NK-92 (cell line): ENCODE measurements around the gene FABP3.
"Not testable (repeated sequence)": the region's sequence is repeated elsewhere in the genome, so short reads cannot be mapped to it uniquely, and the experiment has no call there.

Source experiments
- DNase-seq: peaks from one replicate; lab custom pipeline; 2025; ENCODE audit not compliant: unreplicated experiment; lab: John Stamatoyannopoulos, UW

FABP3 gene

DNA sequence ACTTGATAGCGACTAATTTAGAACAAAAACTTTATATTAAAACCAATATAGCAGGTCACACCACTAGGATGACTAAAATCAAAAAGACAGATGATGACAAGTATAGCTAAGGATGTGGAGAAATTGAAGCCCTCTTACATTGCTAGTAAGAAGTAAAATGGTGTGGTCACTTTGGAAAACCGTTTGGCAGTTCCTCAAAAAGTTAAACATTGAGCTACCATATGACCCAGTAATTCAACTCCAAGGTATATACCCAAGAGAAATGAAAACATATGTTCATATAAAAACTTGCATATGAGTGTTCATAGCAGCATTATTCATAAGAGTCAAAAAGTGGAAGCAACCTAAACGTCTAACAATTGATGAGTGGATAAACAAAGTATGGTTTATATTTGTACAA, 27.1 kb upstream of the FABP3 start:
- DNase-seq, result no peak

GRCh38 chr1:31398246-31398645, 25.4 kb upstream of the FABP3 start:
- no peak for DNase-seq

DNA sequence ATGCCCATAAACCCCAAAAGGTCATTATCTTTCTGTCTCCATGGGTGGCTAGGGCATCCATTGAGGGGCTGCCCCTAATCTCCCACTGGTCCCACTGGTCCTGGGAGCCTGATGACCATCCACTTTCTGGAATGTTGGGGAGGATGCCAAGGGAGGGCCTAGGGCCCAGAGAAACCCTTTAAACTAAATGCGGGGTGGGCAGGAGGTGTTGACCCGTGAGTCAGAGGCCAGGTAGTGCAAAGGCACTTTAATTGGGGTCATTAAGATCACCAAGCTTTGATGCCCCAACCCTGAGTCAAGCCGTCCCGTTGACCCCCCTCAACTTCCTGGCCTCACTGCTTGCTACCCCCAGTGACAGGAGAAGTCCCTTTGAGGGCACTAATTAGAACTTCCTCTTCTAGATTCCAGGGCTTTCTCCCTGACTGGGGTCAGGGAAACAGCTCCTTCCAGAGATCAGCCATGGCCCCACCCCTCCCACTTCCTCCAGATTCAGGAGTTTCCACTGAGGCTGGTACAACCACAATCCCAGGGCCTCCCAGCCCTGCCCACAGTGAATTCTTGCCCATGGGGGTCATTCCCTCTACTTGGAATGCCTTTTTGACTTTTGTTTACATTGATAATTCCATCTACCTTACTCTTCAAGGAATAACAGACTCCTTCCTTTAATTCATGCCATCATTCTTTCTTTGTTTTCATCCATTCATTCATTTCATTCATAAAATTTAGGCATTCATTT, 24.7 kb upstream of the FABP3 start:
- no peak for DNase-seq

DNA sequence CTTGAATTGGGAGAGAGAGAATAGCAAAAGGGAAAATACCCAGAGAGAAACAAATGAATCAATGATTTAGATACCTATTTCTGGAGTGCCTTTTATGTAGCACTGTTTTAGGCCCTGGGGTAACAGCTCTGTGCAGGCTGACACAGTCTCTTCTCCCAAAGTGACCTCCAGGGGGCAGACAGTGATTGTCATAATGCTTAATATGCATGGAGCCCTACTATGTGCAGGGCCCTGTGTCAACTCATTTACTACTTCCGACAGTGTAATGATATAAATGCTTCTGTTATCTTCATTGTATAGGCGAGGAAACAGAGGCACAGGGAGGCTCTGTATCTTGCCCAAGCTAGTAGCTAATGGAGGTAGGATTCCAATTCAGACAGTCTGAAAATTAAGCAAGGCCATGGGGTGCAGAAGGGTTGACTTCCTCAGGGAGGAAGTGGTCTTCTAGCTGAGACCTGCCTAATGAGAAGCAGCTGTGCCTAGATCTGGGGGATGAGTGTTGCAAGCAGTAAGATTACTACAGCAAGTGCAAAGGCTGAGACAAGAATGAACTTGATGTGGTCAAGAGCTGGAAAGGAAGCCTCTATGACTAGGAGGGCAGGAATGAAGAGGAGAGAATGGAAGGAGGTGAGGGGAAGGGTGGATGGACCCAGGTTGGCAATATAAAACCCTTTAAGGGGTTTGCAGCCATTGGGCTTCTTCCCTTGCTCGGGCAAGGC, 23.9 kb upstream of the FABP3 start:
- DNase-seq, result no peak

- no peak for DNase-seq
Observed at GRCh38 chr1:31394584-31395193, 21.8 kb upstream of the FABP3 start.

GRCh38 chr1:31393463-31393862, 20.6 kb upstream of the FABP3 start:
- no peak for DNase-seq

GRCh38 chr1:31390071-31390470, 17.2 kb upstream of the FABP3 start:
- DNase-seq, result no peak

DNA sequence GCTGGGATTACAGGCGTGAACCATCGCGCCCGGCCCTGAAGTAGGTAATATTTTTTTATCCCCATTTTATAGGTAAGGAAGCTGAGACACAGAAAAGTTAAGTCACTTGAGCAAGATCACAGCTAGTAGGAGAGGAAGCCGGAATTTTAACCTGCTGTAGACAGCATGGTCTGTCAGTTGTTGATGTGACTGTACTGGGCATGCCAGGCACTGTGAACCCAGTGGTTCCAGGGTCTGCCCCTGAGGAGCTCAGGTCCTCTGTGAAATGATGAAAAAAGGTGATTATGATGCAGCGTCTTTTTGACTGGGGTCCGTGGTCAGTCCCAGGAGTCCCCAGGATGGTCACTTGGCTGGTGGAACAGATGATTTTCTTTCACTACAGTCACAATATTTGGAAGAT, 16.7 kb upstream of the FABP3 start:
- DNase-seq, result no peak

DNA sequence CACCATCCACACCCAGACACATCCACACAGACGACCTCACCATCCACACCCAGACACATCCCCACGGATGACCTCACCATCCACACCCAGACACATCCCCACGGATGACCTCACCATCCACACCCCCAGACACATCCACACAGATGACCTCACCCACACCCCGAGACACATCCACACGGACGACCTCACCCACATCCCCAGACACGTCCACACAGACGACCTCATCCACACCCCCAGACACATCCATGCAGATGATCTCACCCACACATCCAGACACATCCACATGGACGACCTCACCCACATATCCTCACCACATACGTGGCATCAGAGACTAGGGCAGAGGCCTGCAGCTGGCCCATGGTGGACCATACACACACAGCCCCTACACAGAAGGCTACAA, 14.7 kb upstream of the FABP3 start:
- DNase-seq, result no peak

GRCh38 chr1:31386576-31387243, 13.8 kb upstream of the FABP3 start:
- not testable (repeated sequence) for DNase-seq

GRCh38 chr1:31383967-31384366, 11.1 kb upstream of the FABP3 start:
- DNase-seq, result no peak

DNA sequence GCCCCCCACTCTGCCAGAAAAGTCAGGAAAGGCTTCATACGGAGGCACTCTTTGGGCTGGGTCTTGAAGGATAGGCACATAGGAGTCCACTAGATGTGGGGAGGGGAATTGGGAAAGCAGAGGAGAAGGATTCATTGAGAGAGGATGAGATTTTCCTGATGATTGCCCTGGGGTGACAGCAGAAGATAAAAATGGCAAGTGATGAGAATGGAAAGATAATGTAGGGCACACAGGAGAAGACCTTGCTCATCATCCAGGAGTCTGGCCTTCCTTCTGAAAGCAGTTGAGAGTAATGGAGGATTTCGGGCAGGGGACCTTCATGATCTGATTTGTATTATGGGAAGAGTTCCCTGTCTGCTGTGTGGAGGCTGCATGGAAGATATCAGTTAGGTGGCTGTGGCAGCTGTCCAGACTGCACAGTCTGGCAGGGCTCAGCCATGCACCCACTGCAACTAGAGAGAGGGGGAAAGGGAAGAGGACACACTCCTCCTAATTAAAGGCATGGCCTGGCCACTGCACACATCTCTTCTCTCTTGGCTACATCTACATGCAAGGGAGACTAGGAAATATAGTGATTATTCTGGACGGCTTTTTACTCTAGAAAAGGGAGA, 9.6 kb upstream of the FABP3 start:
- DNase-seq, result no peak

GRCh38 chr1:31381394-31382294, 8.8 kb upstream of the FABP3 start:
- no peak for DNase-seq

DNA sequence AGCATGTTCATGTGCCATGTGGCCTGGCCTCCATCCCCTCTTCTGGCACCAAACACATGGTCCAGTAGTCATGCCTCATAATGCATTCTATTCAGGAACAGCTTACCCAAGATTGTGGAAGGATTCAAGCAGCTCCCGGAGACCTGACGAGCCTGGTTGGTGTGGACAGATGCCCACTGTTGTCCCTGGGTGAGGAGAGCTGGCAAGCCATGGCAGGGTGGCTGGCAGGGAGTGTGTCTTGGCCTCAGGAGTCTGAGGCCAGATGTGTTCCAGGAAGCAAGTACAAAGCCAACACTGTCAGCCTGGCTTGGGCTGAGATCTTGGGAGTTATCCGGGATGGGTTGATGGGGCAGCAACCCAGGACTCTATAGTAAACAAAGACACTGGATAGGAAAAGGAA, 7.3 kb upstream of the FABP3 start:
- no peak for DNase-seq

DNA sequence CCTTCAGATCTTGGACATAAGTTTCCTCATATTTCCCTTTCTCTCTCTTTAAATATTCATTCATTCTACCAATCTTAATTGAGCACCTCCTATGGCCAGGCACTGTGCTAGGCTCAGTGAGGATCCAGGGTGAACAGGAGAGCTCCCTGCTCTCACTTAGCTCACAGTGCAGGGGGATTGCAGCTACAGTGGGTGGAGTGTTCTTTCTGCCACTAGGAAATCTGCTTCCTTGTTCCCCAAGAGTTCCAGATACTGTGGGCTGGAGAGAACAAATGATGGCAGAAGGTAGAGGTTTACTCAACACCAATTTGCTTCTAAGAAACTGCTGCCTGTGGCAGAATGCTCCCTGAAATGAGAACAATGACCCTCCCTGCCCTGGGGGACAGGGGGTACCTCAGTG, 5.1 kb upstream of the FABP3 start:
- no peak for DNase-seq

DNA sequence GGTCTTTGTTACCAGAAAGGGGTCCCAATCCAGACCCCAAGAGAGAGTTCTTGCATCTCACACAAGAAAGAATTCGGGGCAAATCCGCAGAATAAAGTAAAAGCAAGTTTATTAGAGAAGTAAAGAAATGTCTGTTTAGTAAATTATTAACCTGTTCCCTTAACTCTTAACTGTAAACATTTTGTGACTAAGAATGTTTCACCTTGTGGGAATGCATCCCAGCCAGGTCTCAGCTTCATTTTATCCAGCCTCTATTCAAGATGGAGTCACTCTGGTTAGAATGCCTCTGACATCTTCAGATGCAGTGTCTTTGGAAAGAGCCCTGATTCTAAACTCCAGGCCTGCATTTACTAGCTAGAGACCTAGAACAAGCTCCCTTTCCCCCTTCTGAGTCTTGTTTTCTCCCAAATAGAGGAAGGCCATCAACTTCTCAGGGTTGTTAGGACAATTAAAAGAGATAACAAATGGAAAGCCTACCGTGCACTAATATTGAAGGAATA, 4.5 kb upstream of the FABP3 start:
- no peak for DNase-seq

- DNase-seq, result no peak
Observed at GRCh38 chr1:31376375-31377134, 3.7 kb upstream of the FABP3 start.

- DNase-seq, result no peak
Observed at GRCh38 chr1:31374511-31375196, 1.8 kb upstream of the FABP3 start.
